ENCODE data around the gene PROM1. TPM values are rescaled to one million over a fixed set of nuclear protein-coding genes. Genes with fewer than 3 reads are reported as not detected.
A peak's percentile ranks its signal among the peaks of the same experiment; 100 is the strongest.

Gene PROM1
- total and polyA plus RNA-seq, 2 of the 13 experiments (the other 11 are each of a cell fraction or from before 2014, with no cell fraction given), result 3.9 to 16.4 TPM

DNA sequence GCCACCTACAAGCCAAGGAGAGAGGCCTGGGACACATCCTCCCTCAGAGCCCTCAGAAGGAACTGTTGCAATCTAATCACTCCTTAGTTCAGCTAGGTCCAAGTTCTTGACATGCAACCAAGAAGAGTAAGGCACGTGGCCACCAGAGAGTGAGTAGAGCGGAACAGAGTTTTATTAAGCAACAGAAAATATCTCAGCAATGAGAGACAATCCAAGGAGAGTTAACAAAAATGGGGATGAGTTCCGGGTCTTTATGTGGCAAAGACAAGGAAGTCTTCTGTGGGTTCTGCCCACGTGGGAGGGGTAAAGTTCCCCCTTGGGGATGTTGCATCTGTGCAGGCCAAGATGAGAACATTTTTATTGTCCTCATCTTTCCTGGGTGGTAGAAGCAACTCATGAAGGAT is 38.5 kb upstream of the PROM1 start (continued):
- no peak for TF ChIP-seq ZNF501 (CRISPR knock-in tag; IDR thresholded peaks at IDR 0.05)

GRCh38 chr4:16120720-16121119 is 36.9 kb upstream of the PROM1 start:
- 46% methylated on average over 2 of the region's 4 CpGs for WGBS (ENCODE audit: low lambda C conversion rate)
- intact Hi-C loops (cut with micrococcal nuclease; ENCODE audit: unreplicated experiment) (no loop called here), in situ Hi-C loops (cut with HindIII; ENCODE audit: extremely low pct_ligation_motif_present, low pct_unique_long_range_greater_than_20kb) (no loop called here)
- Histone ChIP-seq H3K27ac (ENCODE audit: extremely low read length, insufficient read depth, low read length) (no peak overlapping the region), H2AFZ (ENCODE audit: low read length) (no peak overlapping the region), H4K20me1 (ENCODE audit: insufficient read depth, low read length) (no peaks in the 10 kb centered on the region), H3K27me3 (ENCODE audit: control insufficient read depth in 1 of 2, insufficient read depth in 2 of 2, low read length in 2 of 2) (peaks cover 0 to 7% of the 10 kb centered on the region in 2 experiments; a peak in 4 of 5 replicates), H3K4me3 (replicated peaks in 1 of 3; ENCODE audit: insufficient read depth in 1 of 3, low read depth in 2 of 3, low read length in 3 of 3) (peak overlapping the region in 2 of 3 experiments; percentile 10 to 12; a peak in 2 of 6 replicates), H3K4me2 (ENCODE audit: low read depth, low read length) (peak overlapping the region; percentile 49), H3K79me2 (ENCODE audit: insufficient read depth, low read length) (no peaks in the 10 kb centered on the region), H3K4me1 (ENCODE audit: insufficient read depth, low read length) (peaks cover 60% of the 10 kb centered on the region), H3K36me3 (replicated peaks in 1 of 2; ENCODE audit: control insufficient read depth in 1 of 2, insufficient read depth in 2 of 2, low read length in 2 of 2) (no peaks in the 10 kb centered on the region), H3K9me3 (ENCODE audit: low read length) (no peaks in the 10 kb centered on the region), H3K9ac (ENCODE audit: insufficient read depth, low read depth, low read length) (no peak overlapping the region)
- no TSS peak for BruUV-seq (replicated peaks)
- POLR2A ChIA-PET, result interaction anchor here (1.0 kb wide), 1 partner anchor 20 kb away, joined by 3 read pairs; no protein-coding TSS in a partner anchor
- FAIRE-seq, result no peak
- CTCF ChIA-PET (ENCODE audit: low intra/inter-chr PET ratio, low total read pairs), result no interaction called here
- DNase-seq (ENCODE audit: low spot score), result no peak
- TF ChIP-seq GABPA (IDR thresholded peaks at IDR 0.05; ENCODE audit: low read depth, low read length), result 0 out of 2 replicates have a peak, but pooled peaks have one; percentile 18
- peak; percentile 65 for TF ChIP-seq GABPA (CRISPR knock-in tag; IDR thresholded peaks at IDR 0.05; ENCODE audit: low read depth)
- TF ChIP-seq SP2 (CRISPR knock-in tag; IDR thresholded peaks at IDR 0.05), result peak; percentile 68
- TF ChIP-seq THAP8 (CRISPR knock-in tag; IDR thresholded peaks at IDR 0.05; ENCODE audit: borderline replicate concordance), result no peak
- peak; percentile 64 for TF ChIP-seq NFYC (CRISPR knock-in tag; IDR thresholded peaks at IDR 0.05)
- TF ChIP-seq, protein P1, sequence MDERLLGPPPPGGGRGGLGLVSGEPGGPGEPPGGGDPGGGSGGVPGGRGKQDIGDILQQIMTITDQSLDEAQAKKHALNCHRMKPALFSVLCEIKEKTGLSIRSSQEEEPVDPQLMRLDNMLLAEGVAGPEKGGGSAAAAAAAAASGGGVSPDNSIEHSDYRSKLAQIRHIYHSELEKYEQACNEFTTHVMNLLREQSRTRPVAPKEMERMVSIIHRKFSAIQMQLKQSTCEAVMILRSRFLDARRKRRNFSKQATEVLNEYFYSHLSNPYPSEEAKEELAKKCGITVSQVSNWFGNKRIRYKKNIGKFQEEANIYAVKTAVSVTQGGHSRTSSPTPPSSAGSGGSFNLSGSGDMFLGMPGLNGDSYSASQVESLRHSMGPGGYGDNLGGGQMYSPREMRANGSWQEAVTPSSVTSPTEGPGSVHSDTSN (CRISPR knock-in tag; IDR thresholded peaks at IDR 0.05), result peak; percentile 90
- peak; percentile 43; the same call in 1 of the 2 replicates for TF ChIP-seq NFYB (CRISPR knock-in tag; IDR thresholded peaks at IDR 0.05)
- peak; percentile 61 for TF ChIP-seq GABPB1 (CRISPR knock-in tag; IDR thresholded peaks at IDR 0.05)
- no peak for TF ChIP-seq SMAD1 (CRISPR knock-in tag; IDR thresholded peaks at IDR 0.05; ENCODE audit: borderline replicate concordance, low read depth)
- ATAC-seq, result no peak

Data from HepG2 (cell line).